ENCODE results near the gene CHRNA3. TPM values are rescaled to one million over a fixed set of nuclear protein-coding genes. Genes with fewer than 3 reads are reported as not detected.

Gene CHRNA3
- total and polyA plus RNA-seq, 7 experiments from 2014 or later = not detected

DNA sequence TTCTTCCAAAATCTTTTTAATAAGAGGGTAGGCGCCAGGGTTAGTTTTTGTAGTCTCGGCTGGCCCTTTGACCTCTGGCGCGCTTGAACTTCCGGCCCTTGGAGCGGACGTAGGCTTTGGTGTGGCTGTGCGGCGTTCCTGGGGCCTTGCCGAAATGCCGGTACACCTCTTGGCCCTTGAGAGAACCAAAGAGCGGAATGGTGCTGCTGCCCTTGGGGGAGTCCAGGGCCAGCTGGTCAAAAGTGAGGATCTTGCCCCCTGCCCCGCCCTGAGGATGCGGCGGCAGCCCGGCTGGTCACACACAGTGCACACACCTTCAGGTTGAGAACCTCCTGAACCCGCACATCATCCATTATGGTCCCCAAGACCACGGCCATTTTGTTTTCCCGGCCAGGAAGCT lies 40.2 kb upstream of the CHRNA3 start:
- Mint-ChIP-seq H3K36me3 (no peaks in the 10 kb centered on the region), H3K9me3 (no peaks in the 10 kb centered on the region), H3K27me3 (peaks cover 0 to 11% (median 0%) of the 10 kb centered on the region in 5 donors), H3K27ac (no peak overlapping the region), H3K4me3 (no peak overlapping the region), H3K4me1 (peaks cover 0 to 3% (median 0%) of the 10 kb centered on the region in 7 donors)
- H3K4me3 ChIP-seq (ENCODE audit: low read length) = no peak overlapping the region
- no peak for ATAC-seq
- no peaks in the 10 kb centered on the region for H3K9me3 ChIP-seq (ENCODE audit: control insufficient read depth in 2 of 3, low read length in 3 of 3)
- H3K27me3 ChIP-seq (ENCODE audit: control insufficient read depth in 2 of 2, insufficient read depth in 2 of 2, low read length in 2 of 2) = no peaks in the 10 kb centered on the region
- H3K4me1 ChIP-seq (ENCODE audit: control insufficient read depth in 2 of 2, insufficient read depth in 2 of 2, low read length in 2 of 2) = no peaks in the 10 kb centered on the region
- H3K27ac ChIP-seq (ENCODE audit: low read depth, low read length) = no peak overlapping the region
- ChIA-PET CTCF (no interaction called here), POLR2A (no interaction called here)
- no peaks in the 10 kb centered on the region for H3K36me3 ChIP-seq (ENCODE audit: control insufficient read depth in 2 of 3, insufficient read depth in 3 of 3, low read length in 3 of 3)
- intact Hi-C loops (cut with micrococcal nuclease) = no loop called here
- no peak for DNase-seq

DNA sequence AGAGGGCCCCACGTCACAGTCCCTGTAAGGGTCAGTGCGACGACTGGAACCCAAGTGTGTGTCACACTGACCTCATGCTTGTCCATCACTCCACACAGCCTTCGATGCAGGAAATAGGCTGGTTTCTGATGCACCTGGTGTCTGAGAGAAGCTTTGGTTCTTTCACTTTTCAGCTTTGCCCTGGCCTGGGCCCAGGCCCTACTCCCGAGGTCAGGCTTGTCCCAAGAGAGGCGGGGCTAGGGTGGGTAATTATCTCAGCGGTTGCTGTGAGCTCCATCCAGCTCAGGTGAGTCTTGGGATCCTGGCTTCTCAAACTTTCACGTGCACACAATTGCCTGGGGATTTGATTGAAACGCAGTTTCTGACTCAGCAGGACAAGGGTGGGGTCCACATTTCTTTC lies 39.8 kb upstream of the CHRNA3 start:
- DNase-seq (no peak), ATAC-seq (no peak)
- Mint-ChIP-seq H3K4me1 (peaks cover 0 to 3% (median 0%) of the 10 kb centered on the region in 7 donors), H3K36me3 (no peaks in the 10 kb centered on the region), H3K9me3 (no peaks in the 10 kb centered on the region), H3K27ac (peak overlapping the region in 1 of 9 donors; percentile 3), H3K4me3 (no peak overlapping the region), H3K27me3 (peaks cover 0 to 10% (median 0%) of the 10 kb centered on the region in 5 donors)
- Histone ChIP-seq H3K4me1 (ENCODE audit: control insufficient read depth in 2 of 2, insufficient read depth in 2 of 2, low read length in 2 of 2) (no peaks in the 10 kb centered on the region), H3K27me3 (ENCODE audit: control insufficient read depth in 2 of 2, insufficient read depth in 2 of 2, low read length in 2 of 2) (no peaks in the 10 kb centered on the region), H3K4me3 (ENCODE audit: low read length) (no peak overlapping the region), H3K36me3 (ENCODE audit: control insufficient read depth in 2 of 3, insufficient read depth in 3 of 3, low read length in 3 of 3) (no peaks in the 10 kb centered on the region), H3K27ac (ENCODE audit: low read depth, low read length) (no peak overlapping the region), H3K9me3 (ENCODE audit: control insufficient read depth in 2 of 3, low read length in 3 of 3) (no peaks in the 10 kb centered on the region)
- intact Hi-C loops (cut with micrococcal nuclease) = no loop called here
- POLR2A ChIA-PET = no interaction called here
- CTCF ChIA-PET = no interaction called here

DNA sequence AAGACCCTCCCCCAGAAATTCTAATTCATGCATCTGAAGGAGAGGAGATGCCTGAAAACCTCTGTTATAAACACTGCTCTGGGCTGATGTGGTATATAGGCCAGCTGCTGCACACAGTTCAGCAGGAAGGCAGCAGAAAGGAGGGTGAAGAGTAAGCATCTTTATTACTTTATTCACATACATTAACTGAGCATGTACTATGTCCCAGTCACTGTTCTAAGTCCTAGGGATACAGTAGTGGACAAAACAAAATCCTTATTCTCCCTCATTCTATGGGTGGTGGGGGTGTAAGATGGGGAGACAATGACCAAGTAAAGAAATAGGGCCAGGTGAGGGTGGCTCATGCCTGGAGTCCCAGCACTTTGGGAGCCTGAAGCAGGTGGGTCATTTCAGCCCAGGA lies 38.0 kb upstream of the CHRNA3 start:
- Mint-ChIP-seq H3K4me3 (no peak overlapping the region), H3K4me1 (peaks cover 0 to 3% (median 0%) of the 10 kb centered on the region in 7 donors), H3K9me3 (no peaks in the 10 kb centered on the region), H3K36me3 (no peaks in the 10 kb centered on the region), H3K27me3 (peaks cover 0 to 8% (median 3%) of the 10 kb centered on the region in 5 donors), H3K27ac (no peak overlapping the region)
- H3K4me3 ChIP-seq (ENCODE audit: low read length) = no peak overlapping the region
- H3K4me1 ChIP-seq (ENCODE audit: control insufficient read depth in 2 of 2, insufficient read depth in 2 of 2, low read length in 2 of 2) = no peaks in the 10 kb centered on the region
- H3K9me3 ChIP-seq (ENCODE audit: control insufficient read depth in 2 of 3, low read length in 3 of 3) = no peaks in the 10 kb centered on the region
- no peak overlapping the region for H3K27ac ChIP-seq (ENCODE audit: low read depth, low read length)
- no peaks in the 10 kb centered on the region for H3K36me3 ChIP-seq (ENCODE audit: control insufficient read depth in 2 of 3, insufficient read depth in 3 of 3, low read length in 3 of 3)
- H3K27me3 ChIP-seq (ENCODE audit: control insufficient read depth in 2 of 2, insufficient read depth in 2 of 2, low read length in 2 of 2) = no peaks in the 10 kb centered on the region
- intact Hi-C loops (cut with micrococcal nuclease) = no loop called here
- no peak for ATAC-seq
- no peak for DNase-seq
- ChIA-PET CTCF (no interaction called here), POLR2A (no interaction called here)

DNA sequence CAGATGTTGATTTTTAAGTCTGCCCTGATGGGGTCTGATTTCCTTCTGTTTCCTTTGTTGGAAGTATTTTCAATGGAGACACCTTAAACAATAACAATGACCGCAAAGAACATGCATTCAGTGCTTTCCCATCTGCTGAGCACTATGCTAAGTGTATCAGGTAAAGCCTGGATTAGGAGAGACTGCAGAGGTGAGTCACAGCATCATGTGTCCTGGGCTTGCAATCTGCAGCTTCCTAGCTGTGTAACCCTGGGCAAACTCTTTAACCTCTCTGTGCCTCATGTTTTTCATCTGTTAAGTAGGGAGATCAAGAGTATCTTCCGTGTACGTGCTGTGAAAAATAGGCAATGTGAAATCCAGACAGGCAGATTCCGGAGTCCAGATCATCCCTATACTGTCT lies 33.5 kb upstream of the CHRNA3 start:
- no peaks in the 10 kb centered on the region for H3K27me3 ChIP-seq (ENCODE audit: control insufficient read depth in 2 of 2, insufficient read depth in 2 of 2, low read length in 2 of 2)
- intact Hi-C loops (cut with micrococcal nuclease) = no loop called here
- H3K4me1 ChIP-seq (ENCODE audit: control insufficient read depth in 2 of 2, insufficient read depth in 2 of 2, low read length in 2 of 2) = no peaks in the 10 kb centered on the region
- peaks cover 0 to 1% (median 0%) of the 10 kb centered on the region in 11 donors for H3K9me3 Mint-ChIP-seq
- H3K27me3 Mint-ChIP-seq = peaks cover 0 to 7% (median 5%) of the 10 kb centered on the region in 5 donors
- DNase-seq = no peak
- H3K9me3 ChIP-seq (ENCODE audit: control insufficient read depth in 2 of 3, low read length in 3 of 3) = no peaks in the 10 kb centered on the region
- H3K27ac ChIP-seq (ENCODE audit: low read depth, low read length) = no peak overlapping the region
- H3K27ac Mint-ChIP-seq = no peak overlapping the region
- no peak overlapping the region for H3K4me3 ChIP-seq (ENCODE audit: low read length)
- H3K36me3 Mint-ChIP-seq = no peaks in the 10 kb centered on the region
- no peak for ATAC-seq
- CTCF ChIA-PET = no interaction called here
- POLR2A ChIA-PET = no interaction called here
- H3K4me1 Mint-ChIP-seq = no peaks in the 10 kb centered on the region
- H3K4me3 Mint-ChIP-seq = no peak overlapping the region
- no peaks in the 10 kb centered on the region for H3K36me3 ChIP-seq (ENCODE audit: control insufficient read depth in 2 of 3, insufficient read depth in 3 of 3, low read length in 3 of 3)

DNA sequence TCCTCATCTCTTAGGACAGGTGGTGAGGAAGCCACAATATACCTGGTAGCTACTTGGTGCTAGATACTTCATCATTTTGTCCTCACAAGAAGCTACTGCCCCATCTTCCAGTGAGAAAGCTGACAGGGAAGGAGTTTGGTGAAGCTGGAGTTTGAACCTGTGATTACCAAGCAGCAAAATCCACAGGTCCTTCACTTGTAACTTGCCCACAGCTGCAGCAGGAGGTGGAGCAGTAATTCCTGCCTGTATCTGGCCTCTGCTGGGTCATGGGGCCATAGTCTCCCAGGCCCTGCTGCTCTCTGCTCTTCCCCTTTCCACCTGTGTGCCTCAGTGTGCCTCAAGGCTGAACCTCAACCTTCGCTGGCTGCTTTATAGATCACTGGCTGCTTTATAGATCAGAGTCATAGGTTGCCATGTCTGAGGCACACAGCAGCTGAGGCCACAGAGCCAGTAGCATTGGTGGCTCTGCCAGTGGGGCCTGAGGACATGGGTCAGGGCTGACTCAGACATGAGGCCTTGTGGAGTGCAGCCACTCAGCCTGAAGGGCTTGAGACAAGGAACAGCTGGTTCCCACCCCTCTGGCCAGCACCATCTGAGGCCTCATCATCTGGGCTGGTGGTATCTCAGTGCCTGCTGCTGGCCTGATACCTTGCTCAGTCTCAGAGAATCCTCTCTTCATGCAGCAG lies 31.3 kb upstream of the CHRNA3 start:
- Histone ChIP-seq H3K36me3 (ENCODE audit: control insufficient read depth in 2 of 3, insufficient read depth in 3 of 3, low read length in 3 of 3) (no peaks in the 10 kb centered on the region), H3K9me3 (ENCODE audit: control insufficient read depth in 2 of 3, low read length in 3 of 3) (no peaks in the 10 kb centered on the region), H3K27ac (ENCODE audit: low read depth, low read length) (no peak overlapping the region), H3K4me3 (ENCODE audit: low read length) (no peak overlapping the region), H3K4me1 (ENCODE audit: control insufficient read depth in 2 of 2, insufficient read depth in 2 of 2, low read length in 2 of 2) (no peaks in the 10 kb centered on the region), H3K27me3 (ENCODE audit: control insufficient read depth in 2 of 2, insufficient read depth in 2 of 2, low read length in 2 of 2) (no peaks in the 10 kb centered on the region)
- H3K27me3 Mint-ChIP-seq = peaks cover 0 to 7% (median 5%) of the 10 kb centered on the region in 5 donors
- H3K4me3 Mint-ChIP-seq = no peak overlapping the region
- H3K4me1 Mint-ChIP-seq = no peaks in the 10 kb centered on the region
- ChIA-PET POLR2A (no interaction called here), CTCF (no interaction called here)
- DNase-seq (no peak), ATAC-seq (no peak)
- intact Hi-C loops (cut with micrococcal nuclease) = no loop called here
- H3K27ac Mint-ChIP-seq = no peak overlapping the region
- peaks cover 0 to 1% (median 0%) of the 10 kb centered on the region in 11 donors for H3K9me3 Mint-ChIP-seq
- H3K36me3 Mint-ChIP-seq = no peaks in the 10 kb centered on the region

DNA sequence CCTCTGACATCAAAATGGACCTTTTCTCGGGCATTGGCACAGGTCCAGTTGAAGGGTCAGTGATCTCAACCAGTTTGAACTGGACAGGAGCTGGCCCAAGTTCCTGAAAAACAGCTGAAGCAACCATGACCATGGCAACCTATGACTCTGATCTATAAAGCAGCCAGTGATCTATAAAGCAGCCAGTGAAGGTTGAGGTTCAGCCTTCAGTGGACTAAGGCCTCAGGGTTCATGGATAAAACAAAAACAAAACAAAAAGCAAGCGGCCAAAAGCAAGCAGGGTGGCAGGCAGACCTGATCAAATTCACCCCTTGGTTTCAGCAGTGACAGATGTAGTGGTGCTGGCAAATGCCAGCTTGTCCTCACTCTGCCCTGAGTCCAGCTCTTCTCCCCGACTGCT lies 30.2 kb upstream of the CHRNA3 start:
- CTCF ChIA-PET = no interaction called here
- Histone ChIP-seq H3K36me3 (ENCODE audit: control insufficient read depth in 2 of 3, insufficient read depth in 3 of 3, low read length in 3 of 3) (no peaks in the 10 kb centered on the region), H3K27ac (ENCODE audit: low read depth, low read length) (no peak overlapping the region), H3K4me3 (ENCODE audit: low read length) (no peak overlapping the region), H3K27me3 (ENCODE audit: control insufficient read depth in 2 of 2, insufficient read depth in 2 of 2, low read length in 2 of 2) (no peaks in the 10 kb centered on the region), H3K9me3 (ENCODE audit: control insufficient read depth in 2 of 3, low read length in 3 of 3) (no peaks in the 10 kb centered on the region), H3K4me1 (ENCODE audit: control insufficient read depth in 2 of 2, insufficient read depth in 2 of 2, low read length in 2 of 2) (no peaks in the 10 kb centered on the region)
- DNase-seq (no peak), ATAC-seq (no peak)
- intact Hi-C loops (cut with micrococcal nuclease) = no loop called here
- no peak overlapping the region for H3K27ac Mint-ChIP-seq
- POLR2A ChIA-PET = no interaction called here
- no peaks in the 10 kb centered on the region for H3K4me1 Mint-ChIP-seq
- H3K36me3 Mint-ChIP-seq = no peaks in the 10 kb centered on the region
- no peak overlapping the region for H3K4me3 Mint-ChIP-seq
- H3K27me3 Mint-ChIP-seq = peaks cover 0 to 10% (median 2%) of the 10 kb centered on the region in 5 donors
- H3K9me3 Mint-ChIP-seq = peaks cover 0 to 1% (median 0%) of the 10 kb centered on the region in 11 donors

DNA sequence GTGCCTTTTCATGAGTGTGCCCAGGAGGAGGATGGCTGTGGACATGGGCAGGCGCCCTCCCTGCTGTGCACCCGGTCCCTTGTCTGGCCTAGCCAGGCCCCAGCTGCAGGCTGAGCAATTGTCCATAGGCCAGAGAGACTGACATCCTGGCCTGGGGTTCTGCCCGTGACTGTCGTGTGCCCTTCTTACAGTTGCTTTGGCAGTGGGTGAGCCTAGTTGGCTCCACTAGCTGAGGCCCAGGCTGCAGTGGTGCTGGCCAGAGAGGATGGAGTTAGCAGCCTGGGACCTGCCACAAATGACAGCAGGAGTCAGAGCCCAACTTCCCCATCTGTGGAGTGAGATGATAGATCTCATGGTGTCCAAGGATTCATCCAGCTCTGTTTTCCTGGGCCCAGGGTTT lies 29.2 kb upstream of the CHRNA3 start:
- intact Hi-C loops (cut with micrococcal nuclease) = no loop called here
- ChIA-PET CTCF (no interaction called here), POLR2A (no interaction called here)
- H3K27ac Mint-ChIP-seq = no peak overlapping the region
- ATAC-seq = no peak
- H3K27me3 Mint-ChIP-seq = peaks cover 0 to 15% (median 3%) of the 10 kb centered on the region in 5 donors
- no peak for DNase-seq
- Histone ChIP-seq H3K4me1 (ENCODE audit: control insufficient read depth in 2 of 2, insufficient read depth in 2 of 2, low read length in 2 of 2) (no peaks in the 10 kb centered on the region), H3K27me3 (ENCODE audit: control insufficient read depth in 2 of 2, insufficient read depth in 2 of 2, low read length in 2 of 2) (no peaks in the 10 kb centered on the region), H3K36me3 (ENCODE audit: control insufficient read depth in 2 of 3, insufficient read depth in 3 of 3, low read length in 3 of 3) (no peaks in the 10 kb centered on the region), H3K4me3 (ENCODE audit: low read length) (no peak overlapping the region), H3K27ac (ENCODE audit: low read depth, low read length) (no peak overlapping the region), H3K9me3 (ENCODE audit: control insufficient read depth in 2 of 3, low read length in 3 of 3) (no peaks in the 10 kb centered on the region)
- H3K36me3 Mint-ChIP-seq = no peaks in the 10 kb centered on the region
- no peaks in the 10 kb centered on the region for H3K4me1 Mint-ChIP-seq
- peaks cover 0 to 1% (median 0%) of the 10 kb centered on the region in 11 donors for H3K9me3 Mint-ChIP-seq
- H3K4me3 Mint-ChIP-seq = no peak overlapping the region
